K562 (cell line): ENCODE results near the gene DNMT3L.

Source experiments
- CTCF ChIP-seq, 3 experiments: IDR thresholded peaks in 2 of 3; conservative IDR thresholded peaks in 1 of 3; 2 replicates each; pipeline ENCODE4 v1.5.1; 2011 to 2012; ENCODE audit warnings: low read length in 3 of 3, mild to moderate bottlenecking in 3 of 3, control low read depth in 2 of 3, improper control_type of control experiment in 1 of 3, inconsistent platforms in 1 of 3, low read depth in 1 of 3, mixed read lengths in 1 of 3, moderate library complexity in 1 of 3; ENCODE audit not compliant: insufficient read depth in 2 of 3
- PHB2 ChIP-seq: fragments of 450-650 bp; IDR thresholded peaks from 2 replicates; pipeline ENCODE4 v1.6.1; 2017; ENCODE audit warnings: low read depth
- ZNF174 ChIP-seq: fragments of 250-450 bp; sonication (Bioruptor Pico); IDR thresholded peaks from 2 replicates; pipeline ENCODE4 v1.4.0; 2020; ENCODE audit warnings: mild to moderate bottlenecking

- TF ChIP-seq ZNF174 (no peak), CTCF (IDR thresholded peaks at IDR 0.05 in 2 of 3, conservative IDR thresholded peaks at IDR 0.05 in 1 of 3; ENCODE audit: insufficient read depth in 2 of 3, low read depth in 1 of 3, low read length in 3 of 3) (no peak), PHB2 (no peak)
Measured at GRCh38 chr21:44294391-44295162, 32.9 kb upstream of the DNMT3L start.
